SKM-1 treated with dmso at 0.1 percent for 144 hours (cell line): Measurements from ENCODE around the gene ARHGAP25.

Experiments used
- DNase-seq: peaks from one replicate; lab custom pipeline; 2025; ENCODE audit not compliant: unreplicated experiment; lab: John Stamatoyannopoulos, UW

ARHGAP25 gene

DNA sequence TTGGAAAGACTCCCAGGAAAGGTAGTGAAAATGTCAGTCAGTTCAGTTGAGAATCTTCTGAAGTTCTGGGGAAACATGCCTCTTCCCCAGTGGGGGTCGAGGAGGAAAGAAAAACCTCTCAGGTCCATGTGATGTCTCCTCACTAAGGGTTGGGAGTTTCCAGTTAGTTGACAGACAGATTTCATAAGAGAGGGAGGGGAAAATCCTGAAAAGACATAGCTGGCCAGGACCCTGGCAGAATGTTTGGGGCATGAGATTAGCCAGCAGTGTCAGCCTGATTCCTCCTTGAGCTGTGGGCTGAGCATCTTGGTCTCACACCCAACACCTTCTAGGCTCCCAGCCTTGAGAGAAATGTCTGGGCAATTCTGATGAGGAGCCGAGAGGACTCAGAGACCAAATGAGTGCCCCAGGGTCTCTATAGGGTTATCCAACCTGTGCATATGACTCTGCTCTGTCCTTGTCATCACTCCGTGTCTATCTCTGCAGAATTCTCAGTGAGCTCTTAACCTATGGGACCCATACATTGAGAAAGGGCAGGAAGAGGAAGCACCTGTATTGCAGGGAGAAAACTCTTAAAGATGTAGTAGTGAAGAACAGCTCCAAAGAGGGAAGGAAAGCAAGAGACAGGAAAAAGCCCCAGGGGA, 122.7 kb downstream of the ARHGAP25 start:
- DNase-seq = peak; percentile 60

- DNase-seq = peak; percentile 75
Measured at GRCh38 chr2:68857855-68858456, 123.3 kb downstream of the ARHGAP25 start.

DNA sequence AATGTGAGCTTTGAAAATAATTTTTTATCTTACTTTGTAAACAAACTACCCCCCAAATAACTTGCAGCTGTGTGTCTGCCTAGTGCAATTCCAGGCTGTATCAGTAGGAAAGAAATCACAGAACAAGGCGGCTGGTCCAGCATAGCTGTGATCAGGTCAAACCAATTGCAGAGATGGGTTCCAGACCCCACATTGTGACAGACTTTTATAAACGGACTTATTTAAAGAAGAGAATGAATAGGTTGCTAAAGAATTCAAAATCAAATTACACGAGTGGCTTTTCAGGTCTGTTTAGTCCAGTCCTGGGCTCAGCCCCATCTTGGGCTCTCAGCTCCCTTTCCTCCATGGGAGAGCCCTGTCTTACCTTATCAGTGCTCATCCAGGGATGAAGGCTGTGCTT, 125.5 kb downstream of the ARHGAP25 start:
- no peak for DNase-seq

DNA sequence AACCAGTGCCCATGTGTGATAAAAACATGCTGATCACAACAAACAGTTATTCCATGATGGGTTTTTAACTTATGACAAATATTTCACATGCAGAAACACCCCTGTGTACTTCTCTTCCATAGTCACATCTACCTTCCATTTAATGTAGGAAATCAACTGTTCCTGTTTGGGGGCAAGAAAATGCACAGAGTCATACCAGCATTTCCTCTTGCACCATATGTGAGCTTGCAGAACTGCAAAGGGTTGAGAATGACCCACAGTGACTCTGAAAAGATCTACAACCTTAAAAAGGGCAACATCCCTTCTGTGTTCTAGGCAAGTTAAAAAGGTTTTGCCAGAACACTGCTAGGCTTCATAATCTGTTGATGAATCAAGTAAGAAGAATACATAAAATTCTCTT, 126.7 kb downstream of the ARHGAP25 start:
- peak; percentile 64 for DNase-seq

- DNase-seq = no peak
Measured at GRCh38 chr2:68862889-68863288, 128.3 kb downstream of the ARHGAP25 start.

- DNase-seq = no peak
Measured at GRCh38 chr2:68863996-68864395, 129.4 kb downstream of the ARHGAP25 start.

DNA sequence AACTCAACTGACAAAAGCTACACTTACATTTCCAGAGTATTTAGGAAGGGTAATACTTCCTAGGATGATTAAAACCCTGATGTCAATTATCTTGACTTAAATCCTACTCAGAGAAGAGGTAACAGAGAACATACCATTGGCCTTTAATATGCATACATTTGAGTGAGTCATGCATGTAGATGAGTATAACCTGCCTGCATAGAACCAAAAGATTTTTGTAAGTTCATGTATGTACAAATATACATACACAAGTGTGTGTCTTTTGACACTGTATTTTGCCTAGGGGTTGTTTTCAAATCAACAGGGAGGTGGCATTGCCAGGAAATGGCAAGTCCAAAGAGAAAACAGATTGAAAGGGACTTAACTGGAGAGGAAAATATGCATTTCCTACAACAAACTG, 130.5 kb downstream of the ARHGAP25 start:
- DNase-seq = no peak

- DNase-seq = no peak
Measured at GRCh38 chr2:68870215-68870614, 135.6 kb downstream of the ARHGAP25 start.

- no peak for DNase-seq
Measured at GRCh38 chr2:68871159-68871764, 136.7 kb downstream of the ARHGAP25 start, which contains the start of gene BMP10. TSS of gene BMP10 (minus strand) at chr2:68871397. CDS start at chr2:68871358, 39 bp downstream.
